ENCODE measurements around the gene MCRS1. TPM values are rescaled to one million over a fixed set of nuclear protein-coding genes. Genes with fewer than 3 reads are reported as not detected.

MCRS1 gene
- polyA plus RNA-seq, 1 donor from 2014 or later = 109 TPM

GRCh38 chr12:49524660-49525324, 43.1 kb downstream of the MCRS1 start:
- Histone ChIP-seq H3K4me3 (ENCODE audit: low read length) (no peak overlapping the region), H3K9me3 (ENCODE audit: low read length) (no peaks in the 10 kb centered on the region), H3K36me3 (ENCODE audit: insufficient read depth, low read length) (peaks cover 7% of the 10 kb centered on the region), H3F3A (ENCODE audit: insufficient read depth, low read length, poor library complexity, severe bottlenecking) (no peaks in the 10 kb centered on the region), H3K27ac (ENCODE audit: low read length) (no peak overlapping the region), H3K9ac (ENCODE audit: low read length) (no peak overlapping the region), H4K20me1 (ENCODE audit: insufficient read depth) (no peaks in the 10 kb centered on the region), H2AFZ (ENCODE audit: low read depth, low read length) (no peak overlapping the region), H3K9me2 (ENCODE audit: insufficient read depth, low read length) (no peaks in the 10 kb centered on the region), H3K27me3 (ENCODE audit: insufficient read depth, low read depth, low read length) (no peaks in the 10 kb centered on the region), H3K79me2 (replicated peaks; ENCODE audit: insufficient read depth, low read length) (no peaks in the 10 kb centered on the region), H3K4me2 (ENCODE audit: low read length) (no peak overlapping the region)
- TF ChIP-seq RAD21 (conservative IDR thresholded peaks at IDR 0.05) (no peak), EZH2 (IDR thresholded peaks at IDR 0.05; ENCODE audit: borderline replicate concordance, insufficient read depth, low read length, poor library complexity, severe bottlenecking) (no peak), REST (IDR thresholded peaks at IDR 0.05; ENCODE audit: borderline replicate concordance) (no peak), SMC3 (conservative IDR thresholded peaks at IDR 0.05; ENCODE audit: poor library complexity) (no peak), MXI1 (conservative IDR thresholded peaks at IDR 0.05; ENCODE audit: poor library complexity, severe bottlenecking) (no peak), EP300 (conservative IDR thresholded peaks at IDR 0.05; ENCODE audit: poor library complexity, severe bottlenecking) (no peak)

GRCh38 chr12:49521389-49521788, 46.6 kb downstream of the MCRS1 start:
- H3K27ac ChIP-seq (ENCODE audit: low read length) = no peak overlapping the region
- H3K9ac ChIP-seq (ENCODE audit: low read length) = no peak overlapping the region
- H3K9me3 ChIP-seq (ENCODE audit: low read length) = no peaks in the 10 kb centered on the region
- H3K27me3 ChIP-seq (ENCODE audit: insufficient read depth, low read depth, low read length) = no peaks in the 10 kb centered on the region
- no peaks in the 10 kb centered on the region for H3K79me2 ChIP-seq (replicated peaks; ENCODE audit: insufficient read depth, low read length)
- no peak overlapping the region for H2AFZ ChIP-seq (ENCODE audit: low read depth, low read length)
- H4K20me1 ChIP-seq (ENCODE audit: insufficient read depth) = no peaks in the 10 kb centered on the region
- no peaks in the 10 kb centered on the region for H3F3A ChIP-seq (ENCODE audit: insufficient read depth, low read length, poor library complexity, severe bottlenecking)
- peaks cover 3% of the 10 kb centered on the region for H3K36me3 ChIP-seq (ENCODE audit: insufficient read depth, low read length)
- H3K4me2 ChIP-seq (ENCODE audit: low read length) = no peak overlapping the region
- no peaks in the 10 kb centered on the region for H3K9me2 ChIP-seq (ENCODE audit: insufficient read depth, low read length)
- TF ChIP-seq REST (IDR thresholded peaks at IDR 0.05; ENCODE audit: borderline replicate concordance) (no peak), RAD21 (conservative IDR thresholded peaks at IDR 0.05) (no peak), POLR2AphosphoS5 (IDR thresholded peaks at IDR 0.05) (no peak), SMC3 (conservative IDR thresholded peaks at IDR 0.05; ENCODE audit: poor library complexity) (no peak), EP300 (conservative IDR thresholded peaks at IDR 0.05; ENCODE audit: poor library complexity, severe bottlenecking) (no peak), MXI1 (conservative IDR thresholded peaks at IDR 0.05; ENCODE audit: poor library complexity, severe bottlenecking) (no peak), TAF1 (IDR thresholded peaks at IDR 0.05; ENCODE audit: low read depth) (no peak), EZH2 (IDR thresholded peaks at IDR 0.05; ENCODE audit: borderline replicate concordance, insufficient read depth, low read length, poor library complexity, severe bottlenecking) (no peak)
- TF ChIP-seq, protein P1, sequence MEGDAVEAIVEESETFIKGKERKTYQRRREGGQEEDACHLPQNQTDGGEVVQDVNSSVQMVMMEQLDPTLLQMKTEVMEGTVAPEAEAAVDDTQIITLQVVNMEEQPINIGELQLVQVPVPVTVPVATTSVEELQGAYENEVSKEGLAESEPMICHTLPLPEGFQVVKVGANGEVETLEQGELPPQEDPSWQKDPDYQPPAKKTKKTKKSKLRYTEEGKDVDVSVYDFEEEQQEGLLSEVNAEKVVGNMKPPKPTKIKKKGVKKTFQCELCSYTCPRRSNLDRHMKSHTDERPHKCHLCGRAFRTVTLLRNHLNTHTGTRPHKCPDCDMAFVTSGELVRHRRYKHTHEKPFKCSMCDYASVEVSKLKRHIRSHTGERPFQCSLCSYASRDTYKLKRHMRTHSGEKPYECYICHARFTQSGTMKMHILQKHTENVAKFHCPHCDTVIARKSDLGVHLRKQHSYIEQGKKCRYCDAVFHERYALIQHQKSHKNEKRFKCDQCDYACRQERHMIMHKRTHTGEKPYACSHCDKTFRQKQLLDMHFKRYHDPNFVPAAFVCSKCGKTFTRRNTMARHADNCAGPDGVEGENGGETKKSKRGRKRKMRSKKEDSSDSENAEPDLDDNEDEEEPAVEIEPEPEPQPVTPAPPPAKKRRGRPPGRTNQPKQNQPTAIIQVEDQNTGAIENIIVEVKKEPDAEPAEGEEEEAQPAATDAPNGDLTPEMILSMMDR (IDR thresholded peaks at IDR 0.05; ENCODE audit: poor library complexity, severe bottlenecking) = no peak
- no peak overlapping the region for H3K4me3 ChIP-seq (ENCODE audit: low read length)

Data from neural cell (in vitro differentiated cells).